Sigmoid colon (tissue), 4 donors: ENCODE data around the gene TNNT2.

Source experiments
- CTCF ChIP-seq, 4 experiments: fragments of 450-650 bp in 3 of 4; fragments of 200-600 bp in 1 of 4; IDR thresholded peaks; one replicate each; pipeline ENCODE4 v1.5.1; 2016 to 2019; ENCODE audit warnings: antibody characterized with exemption in 4 of 4, mild to moderate bottlenecking in 3 of 4, moderate library complexity in 2 of 4
- POLR2A ChIP-seq, 2 donors: fragments of 450-650 bp; IDR thresholded peaks; one replicate each; pipeline ENCODE4 v1.6.1; 2016; ENCODE audit warnings: antibody characterized with exemption in 2 of 2, mild to moderate bottlenecking in 2 of 2, moderate library complexity in 2 of 2
- POLR2AphosphoS5 ChIP-seq, 4 donors: sonication (generic); formaldehyde crosslinking; IDR thresholded peaks; one replicate each; pipeline ENCODE4 v1.6.1; 2017; ENCODE audit warnings: antibody characterized with exemption in 4 of 4

- peak in 2 of 4 experiments; percentile 24 to 42 for TF ChIP-seq CTCF (IDR thresholded peaks at IDR 0.05)
- TF ChIP-seq POLR2A (IDR thresholded peaks at IDR 0.05), result no peak
- no peak for TF ChIP-seq POLR2AphosphoS5 (IDR thresholded peaks at IDR 0.05)
Measured at GRCh38 chr1:201348211-201348566, 29.3 kb downstream of the TNNT2 start.
